ENCODE results near the gene ATP6V1B1.

Gene ATP6V1B1

DNA sequence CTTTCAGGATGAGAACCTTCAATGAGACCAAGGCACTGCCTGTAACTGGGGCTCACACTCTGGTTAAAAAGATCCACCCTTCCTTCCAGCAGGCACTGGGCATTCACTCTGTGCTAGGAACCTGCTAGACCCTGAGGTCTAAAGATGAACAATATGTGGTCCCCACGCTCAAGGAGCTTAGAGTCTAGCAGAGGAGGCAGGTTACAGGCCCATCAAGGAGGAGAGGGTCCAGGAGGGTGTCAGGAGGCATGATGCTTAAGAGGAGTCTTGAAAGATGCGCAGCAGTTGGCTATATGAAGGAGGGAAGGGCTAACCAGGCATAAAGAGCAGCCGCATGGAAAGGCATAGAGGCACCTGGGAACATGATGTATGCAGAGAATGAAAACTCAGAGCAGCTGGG lies 47.3 kb downstream of the ATP6V1B1 start:
- TF ChIP-seq, protein P1, sequence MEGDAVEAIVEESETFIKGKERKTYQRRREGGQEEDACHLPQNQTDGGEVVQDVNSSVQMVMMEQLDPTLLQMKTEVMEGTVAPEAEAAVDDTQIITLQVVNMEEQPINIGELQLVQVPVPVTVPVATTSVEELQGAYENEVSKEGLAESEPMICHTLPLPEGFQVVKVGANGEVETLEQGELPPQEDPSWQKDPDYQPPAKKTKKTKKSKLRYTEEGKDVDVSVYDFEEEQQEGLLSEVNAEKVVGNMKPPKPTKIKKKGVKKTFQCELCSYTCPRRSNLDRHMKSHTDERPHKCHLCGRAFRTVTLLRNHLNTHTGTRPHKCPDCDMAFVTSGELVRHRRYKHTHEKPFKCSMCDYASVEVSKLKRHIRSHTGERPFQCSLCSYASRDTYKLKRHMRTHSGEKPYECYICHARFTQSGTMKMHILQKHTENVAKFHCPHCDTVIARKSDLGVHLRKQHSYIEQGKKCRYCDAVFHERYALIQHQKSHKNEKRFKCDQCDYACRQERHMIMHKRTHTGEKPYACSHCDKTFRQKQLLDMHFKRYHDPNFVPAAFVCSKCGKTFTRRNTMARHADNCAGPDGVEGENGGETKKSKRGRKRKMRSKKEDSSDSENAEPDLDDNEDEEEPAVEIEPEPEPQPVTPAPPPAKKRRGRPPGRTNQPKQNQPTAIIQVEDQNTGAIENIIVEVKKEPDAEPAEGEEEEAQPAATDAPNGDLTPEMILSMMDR (IDR thresholded peaks at IDR 0.05; ENCODE audit: low read depth, low read length): no peak
- no peak for TF ChIP-seq EZH2phosphoT487 (IDR thresholded peaks at IDR 0.05; ENCODE audit: low read depth)
- H3K27ac ChIP-seq (ENCODE audit: low read length): no peak overlapping the region
- H3K4me1 ChIP-seq (ENCODE audit: low read length): peaks cover 4% of the 10 kb centered on the region
- no peaks in the 10 kb centered on the region for H3K79me2 ChIP-seq (ENCODE audit: low read length)
- H3K27me3 ChIP-seq (ENCODE audit: low read depth, low read length): no peaks in the 10 kb centered on the region
- H2AFZ ChIP-seq (ENCODE audit: low read depth, low read length): no peak overlapping the region
- H3K4me2 ChIP-seq (ENCODE audit: low read length): no peak overlapping the region
- no peak overlapping the region for H3K4me3 ChIP-seq (ENCODE audit: low read length)
- H3K36me3 ChIP-seq (replicated peaks; ENCODE audit: low read depth, low read length): peaks cover 11% of the 10 kb centered on the region
- H3K9ac ChIP-seq (ENCODE audit: low read length): no peak overlapping the region
- no peaks in the 10 kb centered on the region for H4K20me1 ChIP-seq (ENCODE audit: insufficient read depth, low read length)
- H3K9me3 ChIP-seq (ENCODE audit: insufficient read depth, low read length): no peaks in the 10 kb centered on the region

- Histone ChIP-seq H3K36me3 (replicated peaks; ENCODE audit: low read depth, low read length) (peaks cover 13% of the 10 kb centered on the region), H3K4me2 (ENCODE audit: low read length) (no peak overlapping the region), H3K79me2 (ENCODE audit: low read length) (no peaks in the 10 kb centered on the region), H3K27me3 (ENCODE audit: low read depth, low read length) (no peaks in the 10 kb centered on the region), H3K4me3 (ENCODE audit: low read length) (no peak overlapping the region), H2AFZ (ENCODE audit: low read depth, low read length) (no peak overlapping the region), H3K27ac (ENCODE audit: low read length) (no peak overlapping the region), H3K4me1 (ENCODE audit: low read length) (no peaks in the 10 kb centered on the region), H3K9ac (ENCODE audit: low read length) (no peak overlapping the region), H3K9me3 (ENCODE audit: insufficient read depth, low read length) (no peaks in the 10 kb centered on the region), H4K20me1 (ENCODE audit: insufficient read depth, low read length) (no peaks in the 10 kb centered on the region)
- TF ChIP-seq EZH2phosphoT487 (IDR thresholded peaks at IDR 0.05; ENCODE audit: low read depth): no peak
- TF ChIP-seq, protein P1 (IDR thresholded peaks at IDR 0.05; ENCODE audit: low read depth, low read length): no peak
Observed at GRCh38 chr2:70983506-70984227, 48.0 kb downstream of the ATP6V1B1 start.

- Histone ChIP-seq H3K4me2 (ENCODE audit: low read length) (peak overlapping the region; percentile 54; the same call in 1 of the 2 replicates), H3K4me3 (ENCODE audit: low read length) (no peak overlapping the region; the same call in 1 of the 2 replicates), H4K20me1 (ENCODE audit: insufficient read depth, low read length) (no peaks in the 10 kb centered on the region), H3K36me3 (replicated peaks; ENCODE audit: low read depth, low read length) (peaks cover 13% of the 10 kb centered on the region), H3K27ac (ENCODE audit: low read length) (no peak overlapping the region), H3K27me3 (ENCODE audit: low read depth, low read length) (no peaks in the 10 kb centered on the region), H3K9me3 (ENCODE audit: insufficient read depth, low read length) (no peaks in the 10 kb centered on the region), H3K4me1 (ENCODE audit: low read length) (no peaks in the 10 kb centered on the region), H3K9ac (ENCODE audit: low read length) (no peak overlapping the region), H2AFZ (ENCODE audit: low read depth, low read length) (no peak overlapping the region), H3K79me2 (ENCODE audit: low read length) (no peaks in the 10 kb centered on the region)
- no peak for TF ChIP-seq EZH2phosphoT487 (IDR thresholded peaks at IDR 0.05; ENCODE audit: low read depth)
- TF ChIP-seq, protein P1 (IDR thresholded peaks at IDR 0.05; ENCODE audit: low read depth, low read length): no peak
Observed at GRCh38 chr2:70984228-70984575, 48.5 kb downstream of the ATP6V1B1 start.

DNA sequence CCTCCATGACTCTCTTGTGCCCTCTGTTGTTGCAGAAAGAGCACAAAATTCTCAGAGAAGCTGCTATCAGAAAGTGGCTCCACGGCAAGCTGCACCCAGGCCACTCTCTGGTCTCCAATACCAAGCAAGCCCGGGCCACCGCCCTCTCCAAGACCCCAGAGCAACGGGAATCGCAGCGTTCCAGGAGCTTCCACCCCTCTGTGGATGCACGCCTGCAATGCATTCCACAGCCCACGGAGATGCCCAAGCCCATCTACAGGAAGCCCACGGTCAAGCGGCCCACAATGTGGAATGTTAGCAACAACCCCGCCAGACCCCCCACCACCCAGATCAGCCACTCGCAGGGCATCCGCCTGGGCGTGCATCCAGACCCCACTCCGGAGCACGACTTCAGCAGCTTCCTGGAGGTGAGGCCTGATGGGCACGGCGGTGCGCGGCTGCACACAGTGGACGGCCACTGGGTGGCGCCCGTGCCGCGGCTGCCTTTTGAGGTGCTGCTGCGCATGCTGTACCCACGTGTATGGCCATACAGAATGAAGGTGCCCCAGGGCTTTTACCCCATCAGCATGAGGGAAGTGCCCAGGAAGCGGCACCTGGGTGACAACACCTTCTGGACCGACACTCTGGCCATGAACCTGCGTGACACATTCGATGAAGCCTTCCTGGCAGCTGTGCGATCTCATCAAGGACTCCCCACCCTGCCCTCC lies 49.0 kb downstream of the ATP6V1B1 start:
- no peak for TF ChIP-seq EZH2phosphoT487 (IDR thresholded peaks at IDR 0.05; ENCODE audit: low read depth)
- TF ChIP-seq, protein P1 (IDR thresholded peaks at IDR 0.05; ENCODE audit: low read depth, low read length): peak; percentile 80
- no peaks in the 10 kb centered on the region for H4K20me1 ChIP-seq (ENCODE audit: insufficient read depth, low read length)
- no peaks in the 10 kb centered on the region for H3K9me3 ChIP-seq (ENCODE audit: insufficient read depth, low read length)
- H3K9ac ChIP-seq (ENCODE audit: low read length): no peak overlapping the region
- H3K36me3 ChIP-seq (replicated peaks; ENCODE audit: low read depth, low read length): peaks cover 13% of the 10 kb centered on the region
- peak overlapping the region; percentile 54 for H3K4me2 ChIP-seq (ENCODE audit: low read length)
- peak overlapping the region; percentile 45; the same call in 1 of the 2 replicates for H3K4me3 ChIP-seq (ENCODE audit: low read length)
- H3K4me1 ChIP-seq (ENCODE audit: low read length): no peaks in the 10 kb centered on the region
- H2AFZ ChIP-seq (ENCODE audit: low read depth, low read length): no peak overlapping the region
- H3K79me2 ChIP-seq (ENCODE audit: low read length): no peaks in the 10 kb centered on the region
- no peaks in the 10 kb centered on the region for H3K27me3 ChIP-seq (ENCODE audit: low read depth, low read length)
- no peak overlapping the region for H3K27ac ChIP-seq (ENCODE audit: low read length)

All from OCI-LY3 (cell line).